MCF 10A (cell line): ENCODE results near the gene ID4. TPM values are rescaled to one million over a fixed set of nuclear protein-coding genes. Genes with fewer than 3 reads are reported as not detected.

ENCODE experiments used
- BruUV-seq: library from RNA; stranded (reverse); fragments of 400-500 nt; replicated peaks from 2 replicates; lab custom pipeline; 2021; lab: Mats Ljungman, UMichigan
- CTCF ChIA-PET: fragments of 300-600 bp; sonication (Branson Sonifier 250); formaldehyde crosslinking; extraction: SDS; loops from one replicate; lab custom pipeline; 2021; ENCODE audit warnings: antibody characterized with exemption, inconsistent platforms; lab: Yijun Ruan, JAX
- POLR2A ChIA-PET: fragments of 300-600, 350-650 bp; sonication (Branson Sonifier 250); formaldehyde crosslinking; extraction: SDS; loops from one replicate; lab custom pipeline; 2020; ENCODE audit warnings: antibody characterized with exemption, inconsistent platforms; lab: Yijun Ruan, JAX
- DNase-seq: peaks from one replicate; pipeline ENCODE4 v3.0.0-alpha.2; 2018; ENCODE audit not compliant: unreplicated experiment
- H3K27ac Mint-ChIP-seq: one replicate; pipeline ENCODE4 v1.8.0; 2022; ENCODE audit warnings: mild to moderate bottlenecking, low read depth, mixed read lengths; ENCODE audit not compliant: unreplicated experiment
- H3K27me3 Mint-ChIP-seq: one replicate; pipeline ENCODE4 v1.8.0; 2022; ENCODE audit warnings: mixed read lengths; ENCODE audit not compliant: insufficient read depth, unreplicated experiment
- H3K36me3 Mint-ChIP-seq: one replicate; pipeline ENCODE4 v1.8.0; 2022; ENCODE audit warnings: mild to moderate bottlenecking, moderate library complexity, mixed read lengths; ENCODE audit not compliant: insufficient read depth, unreplicated experiment
- H3K4me1 Mint-ChIP-seq: one replicate; pipeline ENCODE4 v1.8.0; 2022; ENCODE audit warnings: mixed read lengths; ENCODE audit not compliant: insufficient read depth, unreplicated experiment
- H3K4me3 Mint-ChIP-seq: one replicate; pipeline ENCODE4 v1.8.0; 2022; ENCODE audit warnings: mild to moderate bottlenecking, moderate library complexity, mixed read lengths; ENCODE audit not compliant: unreplicated experiment
- H3K9me3 Mint-ChIP-seq: one replicate; pipeline ENCODE4 v1.8.0; 2022; ENCODE audit warnings: mixed read lengths; ENCODE audit not compliant: unreplicated experiment
- CTCF ChIP-seq: fragments of 200-600 bp; IDR thresholded peaks from one replicate; pipeline ENCODE4 v1.8.0; 2022; ENCODE audit warnings: antibody characterized with exemption, mild to moderate bottlenecking; ENCODE audit not compliant: unreplicated experiment
- intact Hi-C: fragments of 100-400 bp; cut with micrococcal nuclease; formaldehyde crosslinking; loops from 2 replicates; pipeline ENCODE4 v1.14.1; 2022
- total RNA-seq: library from RNA; stranded (reverse); gene quantifications from 2 replicates; pipeline ENCODE4 v1.2.3, GENCODE V29; 2022

Gene ID4
- total RNA-seq, 1 experiment from 2014 or later: not detected

- H3K27ac Mint-ChIP-seq: no peak overlapping the region
- no peak overlapping the region for H3K4me3 Mint-ChIP-seq
- intact Hi-C loops: no loop called here
- H3K27me3 Mint-ChIP-seq: peaks cover 29% of the 10 kb centered on the region
- no peak for DNase-seq
- no peaks in the 10 kb centered on the region for H3K9me3 Mint-ChIP-seq
- POLR2A ChIA-PET: no interaction called here
- TF ChIP-seq CTCF: no peak
- CTCF ChIA-PET: no interaction called here
- BruUV-seq: no TSS peak
- H3K4me1 Mint-ChIP-seq: peaks cover 7% of the 10 kb centered on the region
- H3K36me3 Mint-ChIP-seq: no peaks in the 10 kb centered on the region
Observed at GRCh38 chr6:19870322-19870721, 33.2 kb downstream of the ID4 start.

GRCh38 chr6:19873031-19873430 lies 35.9 kb downstream of the ID4 start:
- no TSS peak for BruUV-seq
- ChIA-PET CTCF (interaction anchor here (0.6 to 0.8 kb wide), 3 partner anchors 20 to 1336 kb away, joined by 3 to 4 read pairs (median 4); no protein-coding TSS in a partner anchor), POLR2A (interaction anchor here (1.2 kb wide), 1 partner anchor 9 kb away, joined by 3 read pairs; no protein-coding TSS in a partner anchor)
- intact Hi-C loops: no loop called here
- TF ChIP-seq CTCF: no peak
- Mint-ChIP-seq H3K27ac (no peak overlapping the region), H3K9me3 (no peaks in the 10 kb centered on the region), H3K4me3 (no peak overlapping the region), H3K36me3 (no peaks in the 10 kb centered on the region), H3K27me3 (peaks cover 15% of the 10 kb centered on the region), H3K4me1 (no peaks in the 10 kb centered on the region)
- peak; percentile 26 for DNase-seq

- H3K36me3 Mint-ChIP-seq: no peaks in the 10 kb centered on the region
- H3K9me3 Mint-ChIP-seq: no peaks in the 10 kb centered on the region
- DNase-seq: no peak
- H3K27me3 Mint-ChIP-seq: peaks cover 27% of the 10 kb centered on the region
- no TSS peak for BruUV-seq
- no peak for TF ChIP-seq CTCF
- no peaks in the 10 kb centered on the region for H3K4me1 Mint-ChIP-seq
- no peak overlapping the region for H3K4me3 Mint-ChIP-seq
- ChIA-PET CTCF (no interaction called here), POLR2A (interaction anchor here (0.6 to 0.7 kb wide), 2 partner anchors 9 to 90 kb away, joined by 4 to 5 read pairs; no protein-coding TSS in a partner anchor)
- intact Hi-C loops: no loop called here
- H3K27ac Mint-ChIP-seq: no peak overlapping the region
Observed at GRCh38 chr6:19876672-19877071, 39.5 kb downstream of the ID4 start.

GRCh38 chr6:19879663-19880062 lies 42.5 kb downstream of the ID4 start:
- no peak overlapping the region for H3K27ac Mint-ChIP-seq
- H3K4me3 Mint-ChIP-seq: no peak overlapping the region
- no TSS peak for BruUV-seq
- no peaks in the 10 kb centered on the region for H3K36me3 Mint-ChIP-seq
- DNase-seq: no peak
- no peaks in the 10 kb centered on the region for H3K9me3 Mint-ChIP-seq
- ChIA-PET CTCF (no interaction called here), POLR2A (no interaction called here)
- peaks cover 12% of the 10 kb centered on the region for H3K27me3 Mint-ChIP-seq
- H3K4me1 Mint-ChIP-seq: no peaks in the 10 kb centered on the region
- intact Hi-C loops: no loop called here
- no peak for TF ChIP-seq CTCF
